HG03565 (cell line): Measurements from ENCODE around the gene CFL2.

Source experiments
- ATAC-seq: cut with Tn5 transposase; IDR thresholded peaks from one replicate; pipeline ENCODE4 v1.9.1; 2021; ENCODE audit warnings: mild to moderate bottlenecking, moderate library complexity; ENCODE audit not compliant: unreplicated experiment

The CFL2 gene

GRCh38 chr14:34676516-34677211 lies 37.7 kb downstream of the CFL2 start:
- ATAC-seq: no peak

- ATAC-seq: no peak
Observed at GRCh38 chr14:34673702-34674101, 40.7 kb downstream of the CFL2 start.

GRCh38 chr14:34671716-34672115 lies 42.7 kb downstream of the CFL2 start:
- ATAC-seq: no peak

- ATAC-seq: no peak
Observed at GRCh38 chr14:34668111-34668510, 46.3 kb downstream of the CFL2 start.

- ATAC-seq: no peak
Observed at GRCh38 chr14:34667007-34667406, 47.4 kb downstream of the CFL2 start.

- no peak for ATAC-seq
Observed at GRCh38 chr14:34665785-34666435, 48.5 kb downstream of the CFL2 start.

GRCh38 chr14:34662561-34663088 lies 51.8 kb downstream of the CFL2 start:
- no peak for ATAC-seq

GRCh38 chr14:34660796-34661195 lies 53.6 kb downstream of the CFL2 start:
- no peak for ATAC-seq
